ENCODE results near the gene ICOSLG.
"Not testable (repeated sequence)": the region's sequence is repeated elsewhere in the genome, so short reads cannot be mapped to it uniquely, and the experiment has no call there.

Gene ICOSLG

GRCh38 chr21:44218461-44218860 lies 22.3 kb downstream of the ICOSLG start:
- H3K79me2 ChIP-seq (ENCODE audit: control insufficient read depth, insufficient read depth, low read length, unreplicated experiment); H3K27me3 ChIP-seq (ENCODE audit: insufficient read depth, low read length); H3K4me3 ChIP-seq (ENCODE audit: low read depth, low read length); H3K36me3 ChIP-seq (ENCODE audit: insufficient read depth, low read length); H3K4me1 ChIP-seq (ENCODE audit: control insufficient read depth, insufficient read depth, low read length, unreplicated experiment); H3K27ac ChIP-seq (ENCODE audit: low read depth, low read length); H2AFZ ChIP-seq (ENCODE audit: low read length, unreplicated experiment): not testable (repeated sequence)

- not testable (repeated sequence) for H3K27ac ChIP-seq (ENCODE audit: low read depth, low read length); H3K4me1 ChIP-seq (ENCODE audit: control insufficient read depth, insufficient read depth, low read length, unreplicated experiment); H3K27me3 ChIP-seq (ENCODE audit: insufficient read depth, low read length); H2AFZ ChIP-seq (ENCODE audit: low read length, unreplicated experiment); H3K79me2 ChIP-seq (ENCODE audit: control insufficient read depth, insufficient read depth, low read length, unreplicated experiment); H3K36me3 ChIP-seq (ENCODE audit: insufficient read depth, low read length); H3K4me3 ChIP-seq (ENCODE audit: low read depth, low read length)
Observed at GRCh38 chr21:44211978-44212377, 28.8 kb downstream of the ICOSLG start.

- not testable (repeated sequence) for H3K4me1 ChIP-seq (ENCODE audit: control insufficient read depth, insufficient read depth, low read length, unreplicated experiment); H3K79me2 ChIP-seq (ENCODE audit: control insufficient read depth, insufficient read depth, low read length, unreplicated experiment); H3K27ac ChIP-seq (ENCODE audit: low read depth, low read length); H3K27me3 ChIP-seq (ENCODE audit: insufficient read depth, low read length); H2AFZ ChIP-seq (ENCODE audit: low read length, unreplicated experiment); H3K36me3 ChIP-seq (ENCODE audit: insufficient read depth, low read length); H3K4me3 ChIP-seq (ENCODE audit: low read depth, low read length)
Observed at GRCh38 chr21:44211574-44211973, 29.2 kb downstream of the ICOSLG start.

GRCh38 chr21:44207860-44208646 lies 32.7 kb downstream of the ICOSLG start:
- H3K79me2 ChIP-seq (ENCODE audit: control insufficient read depth, insufficient read depth, low read length, unreplicated experiment); H3K4me1 ChIP-seq (ENCODE audit: control insufficient read depth, insufficient read depth, low read length, unreplicated experiment); H3K36me3 ChIP-seq (ENCODE audit: insufficient read depth, low read length); H3K27ac ChIP-seq (ENCODE audit: low read depth, low read length); H2AFZ ChIP-seq (ENCODE audit: low read length, unreplicated experiment); H3K4me3 ChIP-seq (ENCODE audit: low read depth, low read length); H3K27me3 ChIP-seq (ENCODE audit: insufficient read depth, low read length): not testable (repeated sequence)

- H3K4me1 ChIP-seq (ENCODE audit: control insufficient read depth, insufficient read depth, low read length, unreplicated experiment); H3K4me3 ChIP-seq (ENCODE audit: low read depth, low read length); H3K27me3 ChIP-seq (ENCODE audit: insufficient read depth, low read length); H3K36me3 ChIP-seq (ENCODE audit: insufficient read depth, low read length); H2AFZ ChIP-seq (ENCODE audit: low read length, unreplicated experiment); H3K79me2 ChIP-seq (ENCODE audit: control insufficient read depth, insufficient read depth, low read length, unreplicated experiment); H3K27ac ChIP-seq (ENCODE audit: low read depth, low read length): not testable (repeated sequence)
Observed at GRCh38 chr21:44206698-44207676, 33.8 kb downstream of the ICOSLG start.

GRCh38 chr21:44206187-44206586 lies 34.6 kb downstream of the ICOSLG start:
- not testable (repeated sequence) for H3K4me3 ChIP-seq (ENCODE audit: low read depth, low read length); H2AFZ ChIP-seq (ENCODE audit: low read length, unreplicated experiment); H3K4me1 ChIP-seq (ENCODE audit: control insufficient read depth, insufficient read depth, low read length, unreplicated experiment); H3K27ac ChIP-seq (ENCODE audit: low read depth, low read length); H3K79me2 ChIP-seq (ENCODE audit: control insufficient read depth, insufficient read depth, low read length, unreplicated experiment); H3K36me3 ChIP-seq (ENCODE audit: insufficient read depth, low read length); H3K27me3 ChIP-seq (ENCODE audit: insufficient read depth, low read length)

- not testable (repeated sequence) for H3K4me3 ChIP-seq (ENCODE audit: low read depth, low read length); H3K4me1 ChIP-seq (ENCODE audit: control insufficient read depth, insufficient read depth, low read length, unreplicated experiment); H3K27me3 ChIP-seq (ENCODE audit: insufficient read depth, low read length); H3K79me2 ChIP-seq (ENCODE audit: control insufficient read depth, insufficient read depth, low read length, unreplicated experiment); H3K27ac ChIP-seq (ENCODE audit: low read depth, low read length); H3K36me3 ChIP-seq (ENCODE audit: insufficient read depth, low read length); H2AFZ ChIP-seq (ENCODE audit: low read length, unreplicated experiment)
Observed at GRCh38 chr21:44202590-44203299, 38.0 kb downstream of the ICOSLG start.

GRCh38 chr21:44199997-44200396 lies 40.7 kb downstream of the ICOSLG start:
- H3K27me3 ChIP-seq (ENCODE audit: insufficient read depth, low read length); H3K27ac ChIP-seq (ENCODE audit: low read depth, low read length); H3K36me3 ChIP-seq (ENCODE audit: insufficient read depth, low read length); H2AFZ ChIP-seq (ENCODE audit: low read length, unreplicated experiment); H3K4me3 ChIP-seq (ENCODE audit: low read depth, low read length); H3K4me1 ChIP-seq (ENCODE audit: control insufficient read depth, insufficient read depth, low read length, unreplicated experiment); H3K79me2 ChIP-seq (ENCODE audit: control insufficient read depth, insufficient read depth, low read length, unreplicated experiment): not testable (repeated sequence)

GRCh38 chr21:44199448-44199847 lies 41.3 kb downstream of the ICOSLG start:
- Histone ChIP-seq H3K4me3 (ENCODE audit: low read depth, low read length) (no peak overlapping the region), H2AFZ (ENCODE audit: low read length, unreplicated experiment) (no peak overlapping the region), H3K4me1 (ENCODE audit: control insufficient read depth, insufficient read depth, low read length, unreplicated experiment) (no peaks in the 10 kb centered on the region), H3K36me3 (ENCODE audit: insufficient read depth, low read length) (no peaks in the 10 kb centered on the region), H3K27ac (ENCODE audit: low read depth, low read length) (no peak overlapping the region), H3K79me2 (ENCODE audit: control insufficient read depth, insufficient read depth, low read length, unreplicated experiment) (no peaks in the 10 kb centered on the region), H3K27me3 (ENCODE audit: insufficient read depth, low read length) (no peaks in the 10 kb centered on the region)

- H3K4me3 ChIP-seq (ENCODE audit: low read depth, low read length); H3K79me2 ChIP-seq (ENCODE audit: control insufficient read depth, insufficient read depth, low read length, unreplicated experiment); H3K27ac ChIP-seq (ENCODE audit: low read depth, low read length); H3K4me1 ChIP-seq (ENCODE audit: control insufficient read depth, insufficient read depth, low read length, unreplicated experiment); H2AFZ ChIP-seq (ENCODE audit: low read length, unreplicated experiment); H3K36me3 ChIP-seq (ENCODE audit: insufficient read depth, low read length); H3K27me3 ChIP-seq (ENCODE audit: insufficient read depth, low read length): not testable (repeated sequence)
Observed at GRCh38 chr21:44197156-44197516, 43.6 kb downstream of the ICOSLG start.
